ENCODE measurements around the gene KLHL21.
"Not testable (repeated sequence)": the region's sequence is repeated elsewhere in the genome, so short reads cannot be mapped to it uniquely, and the experiment has no call there.

KLHL21 gene

GRCh38 chr1:6624710-6625583, 22.3 kb upstream of the KLHL21 start, which contains the start of gene THAP3:
TSS of gene THAP3 (plus strand) at chr1:6624868. CDS start at chr1:6625219, 351 bp downstream.
- peak; percentile 91 for DNase-seq

- no peak for DNase-seq
These were observed 20.7 kb upstream of the KLHL21 start for GRCh38 chr1:6623269-6623965.

- no peak for DNase-seq
These were observed 19.9 kb upstream of the KLHL21 start for GRCh38 chr1:6622396-6623152.

GRCh38 chr1:6621429-6622391, 19.0 kb upstream of the KLHL21 start:
- no peak for DNase-seq

GRCh38 chr1:6619045-6619444, 16.4 kb upstream of the KLHL21 start:
- DNase-seq = no peak

- DNase-seq = no peak
These were observed 12.5 kb upstream of the KLHL21 start for GRCh38 chr1:6614929-6615785.

- DNase-seq = no peak
These were observed 11.6 kb upstream of the KLHL21 start for GRCh38 chr1:6614019-6614928.

GRCh38 chr1:6613361-6614018, 10.8 kb upstream of the KLHL21 start, which contains the start of gene PHF13:
TSS of gene PHF13 (plus strand) at chr1:6613731. CDS start at chr1:6614067, 336 bp downstream.
- peak; percentile 99 for DNase-seq

- DNase-seq = peak; percentile 92
These were observed 10.1 kb upstream of the KLHL21 start for GRCh38 chr1:6612641-6613360.

GRCh38 chr1:6603915-6604558, 1.4 kb upstream of the KLHL21 start:
- no peak for DNase-seq

GRCh38 chr1:6603238-6603914, 707 bp upstream of the KLHL21 start:
- no peak for DNase-seq

- peak; percentile 53 for DNase-seq
These were observed 573 bp downstream of the KLHL21 start for GRCh38 chr1:6601923-6602668.

GRCh38 chr1:6601049-6601922, 1.4 kb downstream of the KLHL21 start:
- peak; percentile 60 for DNase-seq

GRCh38 chr1:6600410-6601048, 2.1 kb downstream of the KLHL21 start:
- no peak for DNase-seq

- not testable (repeated sequence) for DNase-seq
These were observed 2.7 kb downstream of the KLHL21 start for GRCh38 chr1:6599991-6600390.
